Inflammatory macrophage treated with lipopolysaccharide for 4 hours (primary cell): Measurements from ENCODE around the gene PLOD2.

ENCODE experiments used
- DNase-seq: peaks from one replicate; pipeline ENCODE4 v3.0.0-alpha.2; 2020

PLOD2 gene

DNA sequence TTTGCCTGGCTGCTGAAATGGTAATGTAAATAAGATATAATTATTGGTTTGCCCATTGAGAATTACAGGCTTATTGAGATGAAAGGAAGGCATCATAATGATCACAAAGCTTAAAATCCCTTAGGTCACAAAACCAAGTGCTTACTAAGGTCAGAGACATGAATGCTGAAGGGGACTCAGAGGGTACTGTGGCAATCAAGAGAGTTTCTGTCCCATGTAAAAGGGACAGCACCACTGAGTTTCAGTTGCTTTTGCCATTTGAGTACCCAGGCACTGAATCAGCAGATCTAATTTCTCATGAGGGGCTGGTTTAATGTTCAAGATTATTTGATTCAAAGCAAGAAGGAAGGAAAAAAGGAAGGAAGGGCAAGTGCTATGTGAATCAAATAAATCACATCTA lies 127.0 kb downstream of the PLOD2 start:
- no peak for DNase-seq

DNA sequence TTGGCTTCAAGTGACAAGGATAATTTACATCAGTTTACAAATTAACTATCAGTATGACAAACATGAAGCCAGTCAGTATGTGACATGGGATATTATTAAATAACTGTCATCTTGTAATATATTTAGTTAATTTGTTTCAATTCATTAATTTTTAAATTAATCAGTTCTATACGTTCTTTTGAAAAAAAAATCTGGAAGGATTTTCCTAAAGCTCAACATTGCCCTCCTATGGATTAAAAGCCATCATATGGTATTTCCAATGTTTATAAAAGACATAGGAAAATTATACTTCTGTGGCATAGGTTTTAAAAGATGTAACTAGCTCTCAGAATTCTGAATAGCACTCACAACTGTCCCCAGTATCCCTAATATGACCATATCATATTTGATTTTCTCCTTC lies 134.4 kb downstream of the PLOD2 start:
- no peak for DNase-seq

DNA sequence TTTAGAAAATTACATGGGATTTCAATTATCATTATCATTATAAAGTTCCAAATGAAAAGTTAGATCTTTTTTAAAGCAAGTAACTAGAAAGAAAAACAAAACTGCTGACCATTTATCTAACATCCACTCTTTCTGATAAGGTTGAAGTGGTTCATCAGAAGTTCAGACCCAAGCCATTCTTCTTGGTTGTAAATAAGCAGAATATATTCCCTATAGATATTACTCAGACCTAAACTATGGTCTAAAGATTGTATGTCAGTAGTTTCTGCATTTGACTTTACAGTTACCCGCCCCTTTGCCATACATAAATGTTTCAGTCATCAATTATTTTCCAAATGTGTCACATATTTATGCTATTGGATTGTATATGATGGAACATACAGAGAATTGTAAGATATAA lies 136.7 kb downstream of the PLOD2 start:
- DNase-seq, result no peak

DNA sequence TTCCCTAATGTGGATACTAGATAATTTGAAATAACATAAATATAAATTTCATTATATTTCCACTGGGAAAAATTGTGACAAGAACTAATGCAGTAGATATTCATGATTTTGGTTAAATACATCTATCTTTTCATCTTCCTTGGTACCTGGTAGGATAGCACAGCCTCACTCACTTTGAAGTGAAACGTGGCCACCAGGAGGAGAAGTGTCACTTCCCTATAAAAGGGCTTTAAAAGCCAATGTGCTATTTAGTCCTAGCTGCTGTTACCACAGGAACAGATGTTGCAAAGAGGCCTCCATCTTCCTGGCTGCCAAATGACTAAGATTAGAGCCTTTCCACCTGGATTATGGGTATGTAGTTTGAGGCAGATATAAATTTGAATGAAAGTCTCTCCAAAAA lies 140.0 kb downstream of the PLOD2 start:
- no peak for DNase-seq

DNA sequence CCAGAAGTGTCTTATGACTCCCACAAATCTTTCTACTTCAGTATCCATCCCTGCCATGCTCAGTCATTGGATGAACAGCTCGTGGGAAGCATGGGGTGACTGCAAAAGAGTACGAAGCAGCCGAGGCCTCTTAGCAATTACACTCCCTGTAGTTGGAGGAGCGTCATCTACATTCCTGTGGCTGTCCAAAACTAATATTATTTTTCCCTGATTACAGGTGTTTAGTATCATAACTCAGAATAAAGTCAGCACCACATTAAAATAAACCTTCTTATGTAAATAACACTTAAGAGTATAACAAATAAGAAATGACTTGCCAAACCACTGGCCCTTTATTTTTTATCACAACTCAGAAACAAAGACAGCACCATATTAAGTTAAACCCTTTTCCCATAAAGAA lies 141.5 kb downstream of the PLOD2 start:
- no peak for DNase-seq
